HCT116 (cell line): ENCODE measurements around the gene RAB3IP. TPM values are rescaled to one million over a fixed set of nuclear protein-coding genes. Genes with fewer than 3 reads are reported as not detected.

Experiments used
- ATAC-seq: fragments of 200-7000 bp; cut with Tn5 transposase; 2 replicates; pipeline ENCODE4 v1.9.1; 2020; ENCODE audit warnings: mild to moderate bottlenecking, moderate library complexity
- BruUV-seq: library from RNA; stranded (reverse); fragments of 400-500 nt; replicated peaks from 2 replicates; lab custom pipeline; 2021; lab: Mats Ljungman, UMichigan
- CTCF ChIA-PET: fragments of 300-600 bp; sonication (Branson Sonifier 250); formaldehyde crosslinking; loops from one replicate; lab custom pipeline; 2021; ENCODE audit warnings: antibody characterized with exemption; lab: Charles Lee
- POLR2A ChIA-PET: fragments of 300-600, 350-600 bp; sonication (Branson Sonifier 250); formaldehyde crosslinking; loops from one replicate; lab custom pipeline; 2021; ENCODE audit warnings: antibody characterized with exemption; lab: Charles Lee
- RAD21 ChIA-PET, 2 experiments: fragments of 300-600 bp; sonication (Branson Sonifier 250); formaldehyde crosslinking; loops; one replicate each; lab custom pipeline; 2023; ENCODE audit warnings: low total read pairs in 2 of 2; ENCODE audit not compliant: uncharacterized antibody in 2 of 2, unreplicated experiment in 2 of 2, low non-redundant PET in 1 of 2; lab: Charles Lee
- DNase-seq: peaks from one replicate; pipeline ENCODE4 v3.0.0-alpha.2; 2010; ENCODE audit warnings: low read depth, low spot score
- H2AFZ ChIP-seq: fragments of 200-600 bp; shearing (Covaris generic), sonication (generic); 2 replicates; pipeline ENCODE4 v1.6.1; 2017; ENCODE audit warnings: low read depth, mixed run types, mixed read lengths, antibody characterized with exemption, low read length; ENCODE audit not compliant: poor library complexity, severe bottlenecking
- H3K27ac ChIP-seq: 2 replicates; pipeline ENCODE4 v1.5.1; 2012; ENCODE audit warnings: low read depth, low read length
- H3K27me3 ChIP-seq: fragments of 200-600 bp; sonication (generic); 2 replicates; pipeline ENCODE4 v1.6.1; 2016; ENCODE audit warnings: mixed run types, low read length, mixed read lengths; ENCODE audit not compliant: insufficient read depth
- H3K36me3 ChIP-seq, 2 experiments: fragments of 200-500 bp in 1 of 2; fragments of 200-600 bp in 1 of 2; sonication (Bioruptor generic) in 1 of 2; sonication (generic) in 1 of 2; 2 replicates each; pipeline versions ENCODE4 v1.5.1 to v1.6.1; 2014 to 2016; ENCODE audit warnings: low read length in 2 of 2, inconsistent platforms in 1 of 2, mixed read lengths in 1 of 2, mixed run types in 1 of 2; ENCODE audit not compliant: insufficient read depth in 2 of 2, control insufficient read depth in 1 of 2
- H3K4me1 ChIP-seq, 2 experiments: fragments of 200-600 bp in 1 of 2; sonication (generic) in 1 of 2; 2 replicates each; pipeline versions ENCODE4 v1.5.1 to v1.6.1; 2012 to 2017; ENCODE audit warnings: low read length in 2 of 2, inconsistent platforms in 1 of 2, mild to moderate bottlenecking in 1 of 2, mixed read lengths in 1 of 2, mixed run types in 1 of 2, moderate library complexity in 1 of 2; ENCODE audit not compliant: insufficient read depth in 2 of 2, control insufficient read depth in 1 of 2
- H3K4me2 ChIP-seq: fragments of 200-600 bp; sonication (generic); 2 replicates; pipeline ENCODE4 v1.6.1; 2017; ENCODE audit warnings: mixed run types, low read length, mixed read lengths
- H3K4me3 ChIP-seq, 2 experiments: fragments of 200-600 bp in 1 of 2; sonication (generic) in 1 of 2; replicated peaks in 1 of 2; 2 replicates each; pipeline ENCODE4 v1.5.1; 2011 to 2016; ENCODE audit warnings: low read length in 2 of 2, control low read depth in 1 of 2, low read depth in 1 of 2, mild to moderate bottlenecking in 1 of 2, mixed read lengths in 1 of 2, mixed run types in 1 of 2
- H3K79me2 ChIP-seq: fragments of 200-600 bp; sonication (generic); 2 replicates; pipeline ENCODE4 v1.6.1; 2017; ENCODE audit warnings: mild to moderate bottlenecking, mixed run types, low read length, moderate library complexity, mixed read lengths; ENCODE audit not compliant: insufficient read depth
- H3K9ac ChIP-seq: fragments of 200-600 bp; sonication (generic); 2 replicates; pipeline ENCODE4 v1.6.1; 2016; ENCODE audit warnings: low read length, mixed read lengths
- H3K9me2 ChIP-seq: fragments of 200-600 bp; sonication (generic), shearing (Covaris generic); 2 replicates; pipeline ENCODE4 v1.6.1; 2017; ENCODE audit warnings: mixed run types, mild to moderate bottlenecking, moderate library complexity; ENCODE audit not compliant: insufficient read depth
- H3K9me3 ChIP-seq, 2 experiments: fragments of 200-500 bp in 1 of 2; fragments of 200-600 bp in 1 of 2; sonication (Bioruptor generic) in 1 of 2; sonication (generic) in 1 of 2; 2 replicates each; pipeline ENCODE4 v1.6.1; 2014 to 2017; ENCODE audit warnings: low read length in 2 of 2, mixed read lengths in 2 of 2, inconsistent platforms in 1 of 2, low read depth in 1 of 2, mild to moderate bottlenecking in 1 of 2, mixed run types in 1 of 2, moderate library complexity in 1 of 2; ENCODE audit not compliant: control insufficient read depth in 1 of 2, insufficient read depth in 1 of 2
- H4K20me1 ChIP-seq: fragments of 200-600 bp; sonication (generic), shearing (Covaris generic); 2 replicates; pipeline ENCODE4 v1.6.1; 2017; ENCODE audit warnings: mixed run types, mild to moderate bottlenecking, moderate library complexity; ENCODE audit not compliant: insufficient read depth
- CBX3 ChIP-seq: IDR thresholded peaks from 2 replicates; pipeline ENCODE4 v1.6.1; 2012; ENCODE audit warnings: low read depth
- CEBPB ChIP-seq: IDR thresholded peaks from 2 replicates; pipeline ENCODE4 v1.6.1; 2012; ENCODE audit warnings: low read depth
- ELF1 ChIP-seq: IDR thresholded peaks from 2 replicates; pipeline ENCODE4 v1.6.1; 2012; ENCODE audit warnings: low read depth, borderline replicate concordance
- EZH2 ChIP-seq: fragments of 200-600 bp; sonication (generic); IDR thresholded peaks from 2 replicates; pipeline ENCODE4 v1.6.1; 2017; ENCODE audit warnings: antibody characterized with exemption, mixed run types
- EZH2phosphoT487 ChIP-seq: fragments of 200-600 bp; IDR thresholded peaks from 2 replicates; pipeline ENCODE4 v1.6.1; 2018; ENCODE audit warnings: antibody characterized with exemption, borderline replicate concordance
- FOSL1 ChIP-seq: IDR thresholded peaks from 2 replicates; pipeline ENCODE4 v1.6.1; 2012; ENCODE audit warnings: low read depth
- POLR2AphosphoS5 ChIP-seq: IDR thresholded peaks from 2 replicates; pipeline ENCODE4 v1.6.1; 2011; ENCODE audit warnings: mild to moderate bottlenecking, low read depth, low read length, moderate library complexity
- RAD21 ChIP-seq: IDR thresholded peaks from 2 replicates; pipeline ENCODE4 v1.6.1; 2012; ENCODE audit warnings: low read depth, mild to moderate bottlenecking
- SP1 ChIP-seq: IDR thresholded peaks from 2 replicates; pipeline ENCODE4 v1.6.1; 2012; ENCODE audit warnings: low read depth
- TCF7L2 ChIP-seq: IDR thresholded peaks from 2 replicates; pipeline ENCODE4 v1.7.0; 2011; ENCODE audit warnings: borderline replicate concordance, inconsistent platforms; ENCODE audit not compliant: insufficient read depth, insufficient read length; ENCODE audit errors: extremely low read depth
- intact Hi-C: fragments of 100-400 bp; cut with micrococcal nuclease; formaldehyde crosslinking; loops from 2 replicates; pipeline ENCODE4 v1.10.0; 2022
- total RNA-seq: library from RNA; stranded (reverse); gene quantifications from one replicate; pipeline ENCODE4 v1.2.1, GENCODE V29; 2021; ENCODE audit not compliant: unreplicated experiment
- TF ChIP-seq, protein P1 (sequence below): IDR thresholded peaks from 2 replicates; pipeline ENCODE4 v1.6.1; 2012
- TF ChIP-seq, protein P2 (sequence below): IDR thresholded peaks from 2 replicates; pipeline ENCODE4 v1.6.1; 2012; ENCODE audit warnings: low read depth
- TF ChIP-seq, protein P3 (sequence below): IDR thresholded peaks from 2 replicates; pipeline ENCODE4 v1.6.1; 2012
- TF ChIP-seq, protein P4 (sequence below), 3 experiments: fragments of 200-600 bp in 1 of 3; sonication (generic) in 1 of 3; IDR thresholded peaks in 2 of 3; conservative IDR thresholded peaks in 1 of 3; 2 replicates each; pipeline ENCODE4 v1.5.1; 2012 to 2017; ENCODE audit warnings: low read depth in 2 of 3, low read length in 2 of 3, antibody characterized with exemption in 1 of 3, borderline replicate concordance in 1 of 3, control low read depth in 1 of 3, mild to moderate bottlenecking in 1 of 3, mixed read lengths in 1 of 3, mixed run types in 1 of 3, moderate library complexity in 1 of 3; ENCODE audit not compliant: insufficient read depth in 1 of 3

RAB3IP gene
- total RNA-seq, 1 experiment from 2014 or later = 31.3 TPM

DNA sequence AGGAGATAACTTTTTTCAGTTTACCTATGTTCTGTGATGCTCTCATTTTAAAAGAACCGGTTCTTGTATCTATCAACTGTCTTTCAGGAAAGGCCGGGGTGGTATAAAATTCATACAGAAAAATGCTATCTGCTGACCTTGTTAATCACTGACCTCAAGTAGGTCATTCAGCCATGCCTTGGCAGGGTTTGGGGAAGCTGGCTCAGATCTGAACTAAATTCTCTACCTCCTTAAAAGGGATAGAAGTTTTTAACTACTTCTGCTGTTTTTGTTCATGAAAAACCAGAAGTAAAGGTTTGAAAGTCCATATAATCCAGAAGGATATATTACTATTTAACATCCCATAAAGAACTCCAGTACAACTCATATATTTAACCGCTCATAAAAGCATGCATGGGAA is 96.4 kb downstream of the RAB3IP start:
- Histone ChIP-seq H3K9ac (no peak overlapping the region), H3K27ac (no peak overlapping the region), H3K79me2 (no peaks in the 10 kb centered on the region), H3K4me2 (no peak overlapping the region), H3K27me3 (no peaks in the 10 kb centered on the region), H3K4me3 (no peak overlapping the region), H2AFZ (no peak overlapping the region), H4K20me1 (no peaks in the 10 kb centered on the region), H3K9me2 (no peaks in the 10 kb centered on the region), H3K36me3 (no peaks in the 10 kb centered on the region), H3K9me3 (no peaks in the 10 kb centered on the region), H3K4me1 (peaks cover 0 to 14% of the 10 kb centered on the region in 2 experiments; a peak in 1 of 4 replicates)
- ChIA-PET RAD21 (no interaction called here), POLR2A (no interaction called here), CTCF (no interaction called here)
- ATAC-seq (no peak), DNase-seq (no peak)
- intact Hi-C loops = no loop called here
- TF ChIP-seq EZH2phosphoT487 = no peak
- TF ChIP-seq, protein P1, sequence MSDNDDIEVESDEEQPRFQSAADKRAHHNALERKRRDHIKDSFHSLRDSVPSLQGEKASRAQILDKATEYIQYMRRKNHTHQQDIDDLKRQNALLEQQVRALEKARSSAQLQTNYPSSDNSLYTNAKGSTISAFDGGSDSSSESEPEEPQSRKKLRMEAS = no peak
- TF ChIP-seq, protein P2, sequence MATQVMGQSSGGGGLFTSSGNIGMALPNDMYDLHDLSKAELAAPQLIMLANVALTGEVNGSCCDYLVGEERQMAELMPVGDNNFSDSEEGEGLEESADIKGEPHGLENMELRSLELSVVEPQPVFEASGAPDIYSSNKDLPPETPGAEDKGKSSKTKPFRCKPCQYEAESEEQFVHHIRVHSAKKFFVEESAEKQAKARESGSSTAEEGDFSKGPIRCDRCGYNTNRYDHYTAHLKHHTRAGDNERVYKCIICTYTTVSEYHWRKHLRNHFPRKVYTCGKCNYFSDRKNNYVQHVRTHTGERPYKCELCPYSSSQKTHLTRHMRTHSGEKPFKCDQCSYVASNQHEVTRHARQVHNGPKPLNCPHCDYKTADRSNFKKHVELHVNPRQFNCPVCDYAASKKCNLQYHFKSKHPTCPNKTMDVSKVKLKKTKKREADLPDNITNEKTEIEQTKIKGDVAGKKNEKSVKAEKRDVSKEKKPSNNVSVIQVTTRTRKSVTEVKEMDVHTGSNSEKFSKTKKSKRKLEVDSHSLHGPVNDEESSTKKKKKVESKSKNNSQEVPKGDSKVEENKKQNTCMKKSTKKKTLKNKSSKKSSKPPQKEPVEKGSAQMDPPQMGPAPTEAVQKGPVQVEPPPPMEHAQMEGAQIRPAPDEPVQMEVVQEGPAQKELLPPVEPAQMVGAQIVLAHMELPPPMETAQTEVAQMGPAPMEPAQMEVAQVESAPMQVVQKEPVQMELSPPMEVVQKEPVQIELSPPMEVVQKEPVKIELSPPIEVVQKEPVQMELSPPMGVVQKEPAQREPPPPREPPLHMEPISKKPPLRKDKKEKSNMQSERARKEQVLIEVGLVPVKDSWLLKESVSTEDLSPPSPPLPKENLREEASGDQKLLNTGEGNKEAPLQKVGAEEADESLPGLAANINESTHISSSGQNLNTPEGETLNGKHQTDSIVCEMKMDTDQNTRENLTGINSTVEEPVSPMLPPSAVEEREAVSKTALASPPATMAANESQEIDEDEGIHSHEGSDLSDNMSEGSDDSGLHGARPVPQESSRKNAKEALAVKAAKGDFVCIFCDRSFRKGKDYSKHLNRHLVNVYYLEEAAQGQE = no peak
- no peak for TF ChIP-seq CBX3
- TF ChIP-seq RAD21 = no peak
- no peak for TF ChIP-seq ELF1
- TF ChIP-seq, protein P3, sequence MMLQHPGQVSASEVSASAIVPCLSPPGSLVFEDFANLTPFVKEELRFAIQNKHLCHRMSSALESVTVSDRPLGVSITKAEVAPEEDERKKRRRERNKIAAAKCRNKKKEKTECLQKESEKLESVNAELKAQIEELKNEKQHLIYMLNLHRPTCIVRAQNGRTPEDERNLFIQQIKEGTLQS = no peak
- no peak for TF ChIP-seq CEBPB
- TF ChIP-seq, protein P4, sequence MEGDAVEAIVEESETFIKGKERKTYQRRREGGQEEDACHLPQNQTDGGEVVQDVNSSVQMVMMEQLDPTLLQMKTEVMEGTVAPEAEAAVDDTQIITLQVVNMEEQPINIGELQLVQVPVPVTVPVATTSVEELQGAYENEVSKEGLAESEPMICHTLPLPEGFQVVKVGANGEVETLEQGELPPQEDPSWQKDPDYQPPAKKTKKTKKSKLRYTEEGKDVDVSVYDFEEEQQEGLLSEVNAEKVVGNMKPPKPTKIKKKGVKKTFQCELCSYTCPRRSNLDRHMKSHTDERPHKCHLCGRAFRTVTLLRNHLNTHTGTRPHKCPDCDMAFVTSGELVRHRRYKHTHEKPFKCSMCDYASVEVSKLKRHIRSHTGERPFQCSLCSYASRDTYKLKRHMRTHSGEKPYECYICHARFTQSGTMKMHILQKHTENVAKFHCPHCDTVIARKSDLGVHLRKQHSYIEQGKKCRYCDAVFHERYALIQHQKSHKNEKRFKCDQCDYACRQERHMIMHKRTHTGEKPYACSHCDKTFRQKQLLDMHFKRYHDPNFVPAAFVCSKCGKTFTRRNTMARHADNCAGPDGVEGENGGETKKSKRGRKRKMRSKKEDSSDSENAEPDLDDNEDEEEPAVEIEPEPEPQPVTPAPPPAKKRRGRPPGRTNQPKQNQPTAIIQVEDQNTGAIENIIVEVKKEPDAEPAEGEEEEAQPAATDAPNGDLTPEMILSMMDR (IDR thresholded peaks at IDR 0.05 in 2 of 3, conservative IDR thresholded peaks at IDR 0.05 in 1 of 3; ENCODE audit: borderline replicate concordance in 1 of 3, insufficient read depth in 1 of 3, low read depth in 2 of 3, low read length in 2 of 3) = no peak
- no peak for TF ChIP-seq TCF7L2
- TF ChIP-seq FOSL1 = no peak
- no peak for TF ChIP-seq SP1
- no peak for TF ChIP-seq EZH2
- TF ChIP-seq POLR2AphosphoS5 = no peak
- no TSS peak for BruUV-seq
